ENCODE data around the gene TSPAN32.

The TSPAN32 gene

GRCh38 chr11:2367266-2368160, 65.7 kb downstream of the TSPAN32 start:
- DNase-seq (ENCODE audit: low read depth) = no peak
